GM21423 (cell line): Measurements from ENCODE around the gene DNAH17.

ENCODE experiments used
- ATAC-seq: cut with Tn5 transposase; IDR thresholded peaks from one replicate; pipeline ENCODE4 v1.9.1; 2021; ENCODE audit warnings: mild to moderate bottlenecking, moderate library complexity; ENCODE audit not compliant: unreplicated experiment

Gene DNAH17

DNA sequence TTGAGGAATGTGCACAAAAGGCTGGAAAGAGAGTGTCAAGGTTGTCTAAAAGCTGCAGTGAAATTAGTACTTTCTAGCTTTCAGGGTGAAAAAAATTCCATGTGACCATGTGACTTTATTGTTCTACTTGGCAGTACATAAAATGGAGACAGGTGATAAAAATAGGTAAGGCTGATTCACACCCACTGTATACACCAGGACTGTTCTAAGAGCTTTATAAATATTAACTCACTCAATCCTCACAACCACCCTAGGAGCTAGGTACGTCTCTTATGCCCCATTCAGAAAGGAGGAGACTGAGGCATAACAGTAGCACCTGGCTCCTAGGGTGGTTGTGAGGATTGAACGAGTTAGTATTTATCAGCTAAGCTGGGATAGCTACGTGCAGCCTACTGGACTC, 28.2 kb upstream of the DNAH17 start:
- no peak for ATAC-seq

- ATAC-seq: no peak
These were observed 25.1 kb upstream of the DNAH17 start for GRCh38 chr17:78602246-78602645.

DNA sequence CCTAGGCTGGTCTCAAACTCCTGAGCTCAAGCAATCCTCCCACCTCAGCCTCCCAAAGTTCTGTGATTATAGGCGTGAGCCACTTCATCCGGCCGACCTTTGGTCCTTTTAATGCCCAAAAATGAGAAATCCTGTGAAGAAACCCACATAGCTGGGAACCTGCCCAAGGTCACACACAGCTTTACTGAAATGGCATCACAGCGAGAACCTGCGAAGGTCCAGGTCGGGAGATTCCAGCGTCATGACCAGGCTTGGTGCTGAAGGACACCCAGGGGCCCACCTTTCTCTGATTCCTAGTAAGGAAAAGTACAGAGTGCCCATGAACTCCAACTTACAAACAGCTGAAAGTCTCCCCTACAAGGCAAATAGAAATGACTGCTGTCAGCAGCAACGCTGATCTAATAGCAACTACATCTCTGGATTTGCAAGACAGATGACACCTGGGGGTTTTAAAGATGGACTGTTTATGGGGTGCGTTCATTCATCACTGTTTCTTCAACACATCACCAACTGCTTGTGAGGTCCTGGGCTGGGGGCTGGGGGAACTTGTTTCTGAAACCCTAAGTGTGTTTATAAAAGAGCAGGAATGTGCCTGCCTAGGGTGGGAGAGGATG, 24.5 kb upstream of the DNAH17 start:
- ATAC-seq: no peak

DNA sequence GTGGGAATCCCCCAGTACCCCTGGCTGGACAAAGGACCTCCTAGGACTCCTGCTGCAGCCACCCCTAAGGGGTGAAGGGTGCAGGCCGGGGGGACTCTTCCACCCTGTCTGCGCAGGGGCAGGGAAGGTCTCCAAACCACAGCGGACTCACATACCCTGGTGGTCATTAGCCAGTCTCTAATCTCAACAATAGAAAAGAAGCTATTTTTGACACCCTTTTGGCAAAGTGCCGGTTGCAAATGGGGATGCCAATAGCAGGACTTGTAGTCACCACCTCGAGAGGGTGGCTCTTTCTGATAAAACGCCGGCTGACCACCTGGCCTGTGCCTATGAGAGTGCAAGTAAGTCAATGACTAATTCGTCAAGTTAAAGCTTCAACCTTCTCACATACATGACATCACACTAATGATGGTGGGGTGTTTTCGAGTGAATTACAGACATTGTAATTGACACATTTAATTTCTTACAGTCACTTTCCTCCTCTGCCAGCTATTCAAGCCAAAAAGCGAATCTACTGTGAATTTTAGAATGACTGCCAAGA, 23.1 kb upstream of the DNAH17 start:
- no peak for ATAC-seq

DNA sequence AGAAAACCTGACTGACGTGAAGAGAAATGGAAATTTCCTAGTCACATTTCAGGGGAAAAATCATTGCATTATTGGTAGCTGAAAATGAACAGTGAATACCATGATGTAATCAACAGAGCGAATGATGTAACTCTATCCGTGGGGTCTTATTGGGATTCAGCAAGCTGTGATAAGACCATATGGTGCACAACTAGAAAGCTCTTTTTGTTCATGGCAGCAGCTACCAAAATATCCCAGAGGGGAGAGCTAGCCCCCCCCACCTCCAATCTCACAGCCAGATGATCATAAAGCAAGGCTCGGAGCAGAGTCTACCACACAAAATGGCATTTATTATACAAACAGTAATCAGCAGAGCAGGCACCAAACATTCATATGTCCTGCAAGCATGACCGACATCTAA, 22.2 kb upstream of the DNAH17 start:
- no peak for ATAC-seq

DNA sequence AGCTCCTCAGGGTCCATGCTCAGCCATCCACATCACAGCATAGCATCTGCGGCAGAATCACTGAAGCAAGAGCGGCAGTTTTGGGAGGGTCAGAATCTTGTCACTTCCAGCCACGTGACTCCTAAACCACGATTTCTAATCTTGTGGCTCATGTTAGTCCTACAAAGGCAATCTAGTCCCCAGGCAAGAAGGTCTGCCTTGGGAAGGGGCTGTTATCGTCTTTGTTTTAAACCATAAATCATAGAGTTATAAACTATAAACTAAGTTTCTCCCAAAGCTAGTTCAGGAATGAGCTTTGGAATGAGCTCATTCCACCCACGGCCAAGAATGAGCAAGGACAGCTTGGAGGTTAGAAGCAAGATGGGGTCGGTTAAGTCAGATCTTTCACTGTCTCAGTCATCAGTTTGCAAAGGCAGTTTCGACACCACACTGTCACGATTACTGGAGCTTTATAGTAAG, 20.8 kb upstream of the DNAH17 start:
- ATAC-seq: no peak

DNA sequence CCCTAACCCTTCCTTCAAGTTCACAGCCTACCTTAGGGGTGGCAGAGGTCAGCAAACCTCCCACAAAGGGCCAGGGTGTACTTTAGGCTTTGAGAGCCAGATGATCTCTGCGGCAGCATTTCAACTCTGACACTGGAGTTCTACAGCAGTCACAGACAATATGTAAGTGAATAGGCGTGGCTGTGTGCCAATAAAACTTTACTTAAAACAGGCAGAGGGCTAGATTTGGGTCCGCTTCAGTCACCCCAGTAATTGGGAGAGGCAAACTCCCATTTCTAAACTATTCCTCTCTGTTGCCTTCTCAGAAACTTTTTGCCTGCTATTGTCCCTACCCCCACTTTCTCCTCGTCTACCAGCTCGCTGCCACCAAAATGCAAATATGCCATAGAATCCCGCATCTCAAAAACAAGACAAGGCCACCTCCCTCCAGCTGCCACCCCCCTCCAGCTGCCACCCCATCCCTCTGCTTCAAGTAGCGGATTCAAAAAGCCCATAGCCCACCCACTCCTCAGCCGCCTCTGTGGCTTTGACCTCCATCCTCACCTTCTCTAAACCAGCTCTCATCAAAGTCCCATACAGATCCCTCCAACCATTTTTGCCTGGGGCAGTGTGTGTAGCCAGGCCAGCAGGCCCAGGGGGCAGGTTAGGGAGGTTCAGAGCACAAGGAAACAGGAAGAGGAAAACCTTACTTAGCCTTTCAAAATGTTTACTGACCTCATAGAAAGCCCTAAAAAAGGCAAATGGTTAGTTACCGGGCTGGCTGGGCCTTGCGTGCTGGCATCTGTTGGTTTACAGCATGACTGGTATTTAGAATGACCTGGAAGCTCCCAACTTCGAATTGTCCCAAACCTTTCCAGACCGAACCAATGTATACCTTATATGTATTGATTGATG, 19.9 kb upstream of the DNAH17 start:
- no peak for ATAC-seq

GRCh38 chr17:78595135-78595810, 18.1 kb upstream of the DNAH17 start:
- ATAC-seq: no peak

- ATAC-seq: no peak
These were observed 15.8 kb upstream of the DNAH17 start for GRCh38 chr17:78592991-78593329.

DNA sequence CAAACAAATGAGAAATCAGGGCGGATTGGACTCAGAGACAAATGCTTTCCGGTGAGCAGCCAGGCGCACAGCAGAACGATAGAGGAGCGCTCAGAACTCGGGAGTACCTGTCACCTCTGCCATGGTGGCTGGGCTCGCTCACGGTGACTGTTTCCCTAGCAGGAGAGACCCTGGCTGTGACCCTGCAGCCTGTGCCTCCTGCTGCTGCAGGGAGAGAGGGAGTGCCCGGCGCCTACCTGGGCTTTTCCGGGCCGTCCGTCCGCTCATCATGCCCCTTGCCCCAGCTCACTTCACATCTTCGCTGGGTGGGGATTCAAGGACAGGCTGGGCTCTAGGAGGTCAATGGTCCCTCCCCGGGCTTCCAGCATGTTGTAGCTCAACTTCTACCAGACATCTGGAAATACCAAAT, 14.1 kb upstream of the DNAH17 start:
- ATAC-seq: no peak

DNA sequence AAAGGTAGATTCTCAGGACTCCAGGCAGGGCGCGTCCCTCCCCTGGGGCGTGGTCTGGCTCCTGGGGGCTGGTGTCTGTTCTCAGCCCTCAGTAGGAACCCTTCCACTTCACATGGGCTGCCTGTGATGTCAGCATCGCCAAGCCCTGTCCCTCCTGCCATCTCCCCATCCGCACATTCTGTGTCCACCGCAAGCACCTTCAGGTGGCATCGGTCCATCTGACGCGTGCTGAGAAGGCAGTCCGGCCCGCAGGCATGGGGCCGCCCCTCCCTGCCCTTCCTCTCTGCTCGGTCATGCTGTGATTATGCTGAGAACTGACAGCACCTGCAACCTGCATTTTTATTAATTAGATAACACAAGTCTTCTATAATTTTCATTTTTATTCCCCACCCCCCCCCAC, 12.7 kb upstream of the DNAH17 start:
- no peak for ATAC-seq

DNA sequence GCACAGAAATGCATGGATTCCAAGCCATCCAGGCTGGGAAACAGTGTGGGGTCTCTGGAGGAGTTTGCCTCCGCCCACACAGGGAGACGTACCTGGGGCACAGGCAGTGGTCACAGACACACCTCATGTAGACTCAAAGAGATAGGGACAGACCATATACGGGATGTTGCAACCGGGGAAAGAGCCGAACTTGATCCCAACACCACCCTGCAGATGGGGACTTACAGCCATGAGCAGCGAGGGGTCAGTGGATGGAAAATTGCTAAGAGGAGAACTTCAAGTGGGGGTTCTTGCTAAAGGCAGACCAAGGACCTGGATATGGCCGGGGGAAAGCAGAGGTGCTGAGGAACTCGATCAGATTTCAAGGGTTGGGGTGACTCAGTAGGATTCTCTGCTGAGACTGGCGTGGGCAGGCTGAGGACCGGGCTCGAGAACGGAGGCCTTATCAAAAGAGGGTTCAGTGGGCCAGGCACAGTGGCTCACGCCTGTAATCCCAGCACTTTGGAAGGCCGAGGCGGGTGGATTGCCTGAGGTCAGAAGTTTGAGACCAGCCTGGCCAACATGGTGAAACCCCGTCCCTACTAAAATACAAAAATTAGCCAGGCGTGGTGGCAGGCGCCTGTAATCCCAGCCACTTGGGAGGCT, 12.0 kb upstream of the DNAH17 start:
- no peak for ATAC-seq

DNA sequence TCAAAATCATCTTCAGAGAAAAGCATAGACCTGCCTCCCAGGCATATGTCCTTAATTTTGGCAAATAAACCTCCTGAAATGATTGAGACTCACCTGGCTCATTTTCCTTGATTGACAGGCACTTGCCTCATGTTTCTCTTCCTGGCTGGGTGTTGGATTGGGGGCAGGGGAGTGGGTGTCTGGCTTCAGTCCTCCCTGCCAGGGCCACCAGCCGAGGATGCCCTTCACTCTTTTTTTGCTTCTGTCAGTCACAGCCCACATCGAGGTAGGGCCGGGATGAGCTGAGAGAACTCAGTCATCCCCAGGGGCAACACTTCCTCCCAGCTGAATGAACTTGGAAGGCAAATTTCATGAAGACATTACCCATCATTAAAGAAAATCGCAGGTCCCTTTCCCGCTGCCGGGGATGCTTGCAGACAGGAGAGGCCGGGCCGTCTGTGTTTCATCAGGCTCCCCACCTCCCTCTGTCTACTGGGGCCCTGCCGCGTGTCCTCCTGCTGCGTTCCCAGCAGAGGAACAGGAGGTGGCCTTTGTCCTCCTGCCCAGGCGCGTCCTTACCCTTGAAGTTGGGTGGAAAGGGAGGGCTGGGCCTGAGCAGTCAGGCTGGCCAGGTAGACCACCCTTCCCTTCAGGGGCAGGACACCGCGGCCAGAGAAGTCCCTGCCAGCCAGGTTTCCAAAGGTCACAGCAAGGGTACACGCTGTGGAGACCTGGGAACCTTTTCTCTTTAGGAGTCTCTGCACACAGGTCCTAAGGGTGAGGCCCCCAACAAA, 11.2 kb upstream of the DNAH17 start:
- no peak for ATAC-seq

- ATAC-seq: no peak
These were observed 7.9 kb upstream of the DNAH17 start for GRCh38 chr17:78585006-78585630.

DNA sequence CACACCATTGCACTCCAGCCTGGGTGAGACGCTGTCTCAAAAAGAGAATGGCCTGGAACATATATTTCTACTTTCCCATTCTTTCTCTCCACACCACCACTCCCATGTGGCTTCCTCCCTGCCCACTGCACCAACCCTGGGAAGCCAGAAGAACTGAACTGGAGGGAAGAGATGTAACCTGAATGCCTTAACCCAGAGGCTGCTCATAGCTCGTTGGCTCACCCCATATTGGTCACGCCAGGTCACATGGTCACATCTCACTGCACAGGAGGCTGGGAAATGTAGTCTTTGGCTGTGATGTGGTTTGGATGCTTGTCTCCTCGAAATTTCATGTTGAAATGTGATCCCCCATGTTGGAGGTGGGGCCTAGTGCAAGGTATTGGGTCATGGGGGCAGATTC, 5.9 kb upstream of the DNAH17 start:
- ATAC-seq: no peak

- no peak for ATAC-seq
These were observed 4.1 kb upstream of the DNAH17 start for GRCh38 chr17:78581304-78581703.

DNA sequence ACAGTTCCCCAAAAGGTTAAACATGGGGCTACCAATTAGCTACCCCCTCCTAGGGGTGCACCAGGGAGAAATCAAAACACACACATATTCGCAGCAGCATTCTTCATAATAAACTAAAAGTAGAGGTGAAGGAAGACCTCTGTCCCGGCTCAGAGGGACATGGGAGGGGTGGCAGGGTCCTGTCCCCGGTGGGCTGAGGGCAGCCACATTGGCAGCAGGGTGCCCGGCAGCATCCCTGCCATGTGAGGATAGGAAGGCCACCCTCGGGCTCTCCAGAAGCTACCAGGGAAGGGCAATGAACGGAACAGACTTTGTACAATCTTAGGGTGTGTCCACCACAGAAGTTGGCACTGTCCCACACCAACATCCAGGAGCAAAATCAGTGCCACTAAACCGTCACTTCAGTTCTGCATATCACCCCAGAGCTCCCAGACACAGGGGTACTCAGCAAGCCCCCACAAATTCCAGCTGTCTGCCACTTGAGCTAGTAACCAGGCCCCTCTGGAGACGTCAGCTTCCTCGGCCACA, 3.1 kb upstream of the DNAH17 start:
- ATAC-seq: no peak

DNA sequence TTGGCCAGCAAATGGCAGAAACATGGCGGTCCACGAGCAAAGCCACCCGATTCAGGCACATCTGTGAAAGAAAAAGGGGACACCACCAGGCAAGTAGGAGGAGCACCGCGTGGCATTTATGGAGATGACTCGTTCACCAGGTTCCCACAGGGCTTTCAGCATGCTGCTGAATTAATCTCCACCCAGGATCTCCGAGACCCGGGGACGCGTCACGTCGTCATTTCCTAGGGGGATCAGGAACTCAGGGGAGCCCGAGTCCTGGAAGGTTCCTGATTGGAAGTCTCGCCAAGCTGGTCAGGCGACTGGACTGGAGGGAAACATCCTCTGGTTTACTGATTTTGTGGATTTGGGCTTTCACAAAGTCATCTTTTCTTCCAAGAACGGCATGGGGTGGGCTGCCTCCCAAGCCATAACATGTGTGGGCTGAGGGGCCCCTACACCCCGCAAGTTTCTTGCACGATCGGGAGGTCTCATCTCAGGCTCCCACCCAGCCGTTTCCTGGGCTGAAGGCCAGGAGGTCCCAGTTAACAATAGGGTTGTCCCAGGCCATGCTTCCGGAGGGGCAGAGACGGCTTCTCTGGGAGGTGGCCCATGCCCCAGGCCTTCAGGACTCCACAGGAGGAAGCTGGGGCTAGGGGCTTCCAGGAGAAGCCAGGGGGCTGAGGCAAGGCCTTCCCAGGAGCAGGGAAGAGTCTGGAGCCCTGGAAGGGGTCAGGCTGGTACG, 645 bp downstream of the DNAH17 start:
- no peak for ATAC-seq

DNA sequence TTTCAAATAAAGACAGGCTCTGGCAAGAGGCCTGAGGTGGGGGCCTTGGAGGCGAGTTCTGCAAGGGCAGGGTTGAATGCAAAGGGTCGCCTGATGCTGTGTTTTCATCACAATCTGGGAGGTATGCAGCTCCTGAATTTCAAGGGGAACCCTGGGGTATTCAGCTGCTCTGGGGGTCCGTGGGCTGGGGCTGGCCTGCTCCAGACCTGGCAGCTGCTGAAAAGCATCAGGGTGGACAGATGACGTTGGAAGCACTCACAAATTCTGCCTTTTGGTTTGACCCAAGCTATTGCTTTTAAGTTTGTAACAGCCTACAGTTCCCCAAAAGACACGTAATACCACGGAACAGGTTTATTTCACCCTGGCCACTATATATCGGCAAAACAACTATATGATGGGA, 1.3 kb downstream of the DNAH17 start:
- ATAC-seq: no peak
